IPS-NIHi11 (cell line): ENCODE measurements around the gene ZNF25.
"Not testable (repeated sequence)": the region's sequence is repeated elsewhere in the genome, so short reads cannot be mapped to it uniquely, and the experiment has no call there.

Experiments
- DNase-seq: peaks from one replicate; pipeline ENCODE4 v3.0.0; 2012; ENCODE audit warnings: mixed read lengths, low spot score

The ZNF25 gene

DNA sequence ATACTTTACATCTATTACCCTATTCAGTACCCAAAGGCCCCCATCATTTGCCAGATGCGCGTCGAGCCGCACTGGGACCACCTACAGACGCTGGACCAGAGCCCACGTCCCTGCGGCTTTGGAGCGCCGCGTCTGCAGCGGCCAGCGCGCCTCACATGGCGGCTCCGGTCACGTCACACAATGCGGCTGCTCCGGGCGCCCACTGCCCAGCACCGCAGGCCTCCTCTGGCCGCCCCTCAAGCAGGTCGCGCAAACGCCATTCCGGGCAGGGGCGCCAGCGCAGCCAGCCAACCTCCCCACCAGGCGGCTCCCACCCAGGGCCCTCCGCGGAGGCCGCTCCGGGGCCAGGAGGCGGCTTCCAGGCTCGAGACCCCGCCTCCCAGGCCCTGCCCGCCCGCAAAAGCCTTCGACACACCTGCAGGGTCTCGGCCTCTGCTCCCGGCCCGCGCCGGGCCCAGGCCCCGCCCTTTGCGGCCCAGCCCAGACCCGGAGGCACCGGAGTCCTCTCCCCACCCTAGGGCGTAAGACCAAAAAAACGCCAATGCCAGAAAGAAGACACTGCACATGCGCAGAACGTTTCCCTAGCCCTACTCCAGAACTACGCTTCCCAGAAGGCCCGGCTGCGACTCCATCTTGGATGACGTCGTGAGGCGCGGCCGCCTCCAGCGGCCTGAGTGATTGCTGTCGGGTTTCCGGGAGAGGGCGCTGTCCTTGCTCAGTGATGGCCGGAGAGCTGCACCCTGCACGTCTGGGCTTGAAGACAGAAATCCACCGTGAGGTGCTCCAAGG lies at the start of gene ZNF25:
Gene ZNF25 (minus strand): TSS at position 557 of the 789 bp plus-strand sequence. CDS start 4,925 bp downstream, outside the sequence.
- peak; percentile 95 for DNase-seq

DNA sequence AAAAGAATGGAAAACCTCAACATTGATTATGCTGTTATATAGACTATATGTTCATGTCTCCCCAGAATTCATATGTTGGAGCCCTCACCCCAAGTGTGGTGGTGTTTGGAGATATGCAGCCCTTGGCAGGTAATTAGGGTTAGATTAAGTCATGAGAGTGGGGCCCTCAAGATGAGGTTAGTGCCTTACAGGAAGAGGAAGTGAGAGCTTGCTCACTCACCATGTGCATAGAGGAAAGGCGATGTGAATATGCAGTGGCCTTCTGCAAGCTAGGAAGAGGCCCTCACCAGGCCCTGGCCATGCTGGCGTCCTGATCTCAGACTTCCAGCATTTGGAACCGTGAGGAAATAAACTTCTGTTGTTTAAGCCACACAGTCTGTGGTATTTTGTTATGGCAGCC lies 48.8 kb upstream of the ZNF25 start:
- no peak for DNase-seq

DNA sequence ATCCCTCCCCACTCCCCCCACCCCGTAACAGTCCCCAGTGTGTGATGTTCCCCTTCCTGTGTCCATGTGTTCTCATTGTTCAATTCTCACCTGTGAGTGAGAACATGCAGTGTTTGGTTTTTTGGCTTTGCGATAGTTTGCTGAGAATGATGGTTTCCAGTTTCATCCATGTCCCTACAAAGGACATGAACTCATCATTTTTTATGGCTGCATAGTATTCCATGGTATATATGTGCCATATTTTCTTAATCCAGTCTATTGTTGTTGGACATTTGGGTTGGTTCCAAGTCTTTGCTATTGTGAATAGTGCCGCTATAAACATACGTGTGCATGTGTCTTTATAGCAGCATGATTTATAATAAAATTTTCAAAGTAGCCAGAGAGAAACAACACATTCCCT lies 42.7 kb upstream of the ZNF25 start:
- DNase-seq = not testable (repeated sequence)

DNA sequence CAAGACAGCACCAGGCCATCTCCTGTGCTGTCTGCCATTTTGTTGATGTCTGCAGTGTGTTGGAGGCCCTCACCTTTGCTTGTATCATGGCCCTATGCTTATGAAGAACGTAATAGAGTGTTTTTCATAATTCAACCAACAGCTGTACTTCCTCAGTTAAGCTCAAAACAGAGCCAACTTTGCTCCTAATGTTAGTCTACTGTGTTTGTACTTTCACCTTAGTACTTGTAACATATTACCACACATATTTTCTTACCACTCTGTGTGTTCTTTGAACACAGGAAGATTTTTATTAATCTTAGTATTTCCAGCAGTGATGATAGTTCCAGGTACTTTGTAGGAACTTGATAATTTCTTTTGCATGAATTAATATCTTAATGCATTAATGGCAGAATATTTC lies 39.9 kb upstream of the ZNF25 start:
- no peak for DNase-seq

DNA sequence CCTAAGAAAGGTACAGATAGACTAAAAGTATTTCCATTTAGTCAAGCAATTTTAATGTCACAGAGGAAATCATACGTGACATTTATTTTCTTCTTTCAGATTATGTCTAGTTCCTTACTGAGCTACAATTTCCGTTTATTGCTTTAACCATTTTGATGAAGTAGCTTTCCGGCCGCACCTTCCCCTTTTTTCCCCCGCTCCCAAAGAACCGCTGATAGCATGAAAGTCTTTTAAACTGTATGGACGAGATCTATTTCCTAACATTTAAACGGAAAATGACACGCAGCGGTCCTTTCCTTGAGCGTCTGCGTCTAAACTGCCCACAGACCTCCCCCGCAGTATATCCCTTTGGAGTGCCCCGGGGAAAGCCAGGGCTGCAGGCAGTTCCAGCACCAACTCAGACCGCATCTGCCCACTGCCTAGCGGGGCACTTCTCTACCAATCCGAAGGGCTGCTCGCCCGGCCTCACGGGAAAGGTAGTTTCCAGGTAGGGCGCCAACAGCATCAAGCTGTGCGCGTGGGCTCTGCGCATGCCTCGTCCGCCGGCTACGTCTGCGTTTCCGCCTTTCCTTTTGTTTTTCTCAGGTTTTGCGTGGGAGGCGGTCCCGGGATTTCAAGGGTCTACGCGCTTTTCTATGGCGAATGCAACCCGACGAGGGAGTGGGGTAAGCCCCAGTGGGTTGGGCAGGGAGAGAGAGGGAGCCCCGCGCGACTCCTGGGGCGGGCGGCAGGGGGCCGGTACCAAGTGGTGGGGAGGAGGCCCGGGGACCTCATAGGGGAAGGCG lies 33.9 kb upstream of the ZNF25 start, which contains the start of gene ZNF33A:
Gene ZNF33A (plus strand): TSS at position 557 of the 785 bp plus-strand sequence. CDS start 1,667 bp downstream, outside the sequence.
- DNase-seq = peak; percentile 95

DNA sequence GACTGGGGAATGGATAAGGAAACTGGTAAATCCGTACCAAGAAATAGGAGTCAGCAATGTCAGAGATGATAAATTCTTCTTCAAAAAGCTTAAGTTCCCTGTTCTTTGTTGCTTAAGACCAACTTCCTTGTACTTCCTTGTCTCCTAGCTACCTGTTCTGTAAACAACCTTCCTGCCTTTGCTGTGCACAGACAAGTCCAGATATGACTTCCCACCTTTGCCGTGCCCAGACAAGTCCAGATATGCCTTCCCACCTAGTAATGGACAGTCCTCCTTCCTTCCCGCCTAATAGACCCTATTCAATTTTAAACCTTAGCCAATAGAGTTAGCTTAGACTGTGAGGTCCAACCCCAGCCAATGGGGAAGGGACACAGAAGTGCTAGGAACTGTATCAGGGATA lies 31.5 kb upstream of the ZNF25 start:
- DNase-seq = no peak

DNA sequence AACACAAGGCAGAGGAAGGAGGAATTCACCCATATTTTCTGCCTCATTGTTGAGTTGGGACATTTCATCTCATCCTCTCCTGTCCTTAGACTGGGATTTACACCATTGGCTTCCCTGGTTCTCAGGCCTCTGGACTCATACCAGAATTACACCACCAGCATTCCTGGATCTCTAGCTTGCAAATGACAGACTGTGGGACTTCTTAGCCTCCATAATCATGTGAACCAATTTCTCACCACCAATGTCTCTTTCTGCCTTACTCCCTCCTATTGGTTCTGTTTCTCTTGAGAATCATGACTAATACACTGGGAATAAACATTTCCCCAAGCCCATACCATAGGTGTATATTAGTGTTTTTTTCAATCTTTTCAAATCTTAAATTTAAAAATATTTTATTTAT lies 31.1 kb upstream of the ZNF25 start:
- no peak for DNase-seq

DNA sequence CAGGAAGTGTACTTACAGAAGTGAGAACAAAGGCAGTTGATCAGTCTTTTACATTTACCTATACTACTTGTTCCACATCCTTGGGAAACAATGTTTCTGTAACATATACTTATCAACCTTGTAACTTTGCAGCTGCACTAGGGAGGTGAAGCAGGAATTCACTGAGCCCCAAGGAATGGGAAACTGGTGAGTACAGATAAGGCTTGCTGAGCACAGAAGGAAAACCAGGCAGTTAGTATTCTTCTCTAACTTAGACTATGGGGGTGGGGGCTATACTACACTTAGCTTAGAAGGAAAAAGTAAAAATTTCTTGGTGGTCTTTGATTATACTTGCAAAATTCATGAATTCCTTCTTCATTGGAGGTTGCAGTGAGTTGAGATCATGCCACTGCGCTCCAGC lies 27.1 kb upstream of the ZNF25 start:
- DNase-seq = no peak

DNA sequence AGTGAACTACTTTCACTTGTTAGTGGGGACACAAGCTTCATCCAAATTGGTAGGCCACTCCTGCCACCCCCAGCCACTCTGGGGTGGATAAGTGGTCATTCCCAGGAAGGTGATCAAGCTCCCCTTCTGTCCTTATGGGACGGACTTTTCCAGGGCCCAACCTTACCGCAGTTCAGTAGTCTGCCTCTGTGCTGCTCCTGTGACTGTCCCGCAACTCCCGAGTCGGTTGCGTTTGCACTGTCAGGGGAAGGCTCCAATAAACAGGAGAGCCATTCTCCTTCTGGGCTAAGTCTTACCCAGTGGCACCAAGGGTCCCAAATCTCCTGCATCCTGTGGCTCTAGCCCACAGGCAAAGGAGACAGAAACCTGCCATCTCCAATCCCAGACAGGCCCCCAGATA lies 26.6 kb upstream of the ZNF25 start:
- no peak for DNase-seq

DNA sequence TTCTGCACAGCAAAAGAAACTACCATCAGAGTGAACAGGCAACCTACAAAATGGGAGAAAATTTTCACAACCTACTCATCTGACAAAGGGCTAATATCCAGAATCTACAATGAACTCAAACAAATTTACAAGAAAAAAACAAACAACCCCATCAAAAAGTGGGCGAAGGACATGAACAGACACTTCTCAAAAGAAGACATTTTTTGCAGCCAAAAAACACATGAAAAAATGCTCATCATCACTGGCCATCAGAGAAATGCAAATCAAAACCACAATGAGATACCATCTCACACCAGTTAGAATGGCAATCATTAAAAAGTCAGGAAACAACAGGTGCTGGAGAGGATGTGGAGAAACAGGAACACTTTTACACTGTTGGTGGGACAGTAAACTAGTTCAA lies 24.0 kb upstream of the ZNF25 start:
- not testable (repeated sequence) for DNase-seq

DNA sequence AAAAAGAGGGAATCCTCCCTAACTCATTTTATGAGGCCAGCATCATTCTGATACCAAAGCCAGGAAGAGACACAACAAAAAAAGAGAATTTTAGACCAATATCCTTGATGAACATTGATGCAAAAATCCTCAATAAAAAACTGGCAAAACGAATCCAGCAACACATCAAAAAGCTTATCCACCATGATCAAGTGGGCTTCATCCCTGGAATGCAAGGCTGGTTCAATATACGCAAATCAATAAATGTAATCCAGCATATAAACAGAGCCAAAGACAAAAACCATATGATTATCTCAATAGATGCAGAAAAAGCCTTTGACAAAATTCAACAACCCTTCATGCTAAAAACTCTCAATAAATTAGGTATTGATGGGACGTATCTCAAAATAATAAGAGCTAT lies 22.5 kb upstream of the ZNF25 start:
- DNase-seq = not testable (repeated sequence)

DNA sequence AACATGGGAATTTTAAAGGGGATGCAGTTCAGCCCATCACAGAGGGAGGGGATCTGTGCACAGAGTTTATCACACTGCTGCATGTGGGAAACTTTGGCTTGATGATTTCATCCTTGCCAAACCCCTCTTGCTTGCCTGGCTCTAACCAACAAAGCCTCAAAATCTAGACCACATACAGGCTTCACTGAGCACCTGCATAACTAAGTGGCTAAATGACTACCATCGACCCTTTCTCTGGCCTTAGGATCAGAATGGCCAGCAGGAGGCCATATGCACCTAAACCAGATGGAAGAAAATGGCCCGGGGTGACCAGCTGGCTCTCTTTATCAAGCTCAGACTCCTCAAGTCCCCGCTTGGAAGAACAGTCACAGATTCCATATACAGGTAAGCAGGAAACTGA lies 15.6 kb upstream of the ZNF25 start:
- no peak for DNase-seq

DNA sequence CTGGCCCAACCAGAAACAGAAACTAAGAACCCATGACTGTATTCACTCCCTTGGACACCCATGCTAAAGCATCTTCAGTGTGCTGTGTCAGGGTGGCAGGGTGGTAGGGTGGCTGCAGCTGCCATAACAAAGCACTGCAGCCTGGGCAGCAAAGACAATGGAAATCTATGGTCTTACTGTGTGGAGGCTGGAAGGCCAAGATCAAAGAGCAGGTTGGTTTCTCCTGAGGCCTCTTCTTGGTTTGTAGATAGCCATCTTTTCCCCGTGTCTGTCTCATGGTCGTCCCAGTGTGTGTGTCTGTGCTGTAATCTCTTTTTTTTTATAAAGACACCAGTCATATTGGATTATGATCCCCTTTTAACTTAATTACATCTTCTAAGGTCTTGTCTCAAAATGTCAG lies 15.2 kb upstream of the ZNF25 start:
- DNase-seq = no peak

DNA sequence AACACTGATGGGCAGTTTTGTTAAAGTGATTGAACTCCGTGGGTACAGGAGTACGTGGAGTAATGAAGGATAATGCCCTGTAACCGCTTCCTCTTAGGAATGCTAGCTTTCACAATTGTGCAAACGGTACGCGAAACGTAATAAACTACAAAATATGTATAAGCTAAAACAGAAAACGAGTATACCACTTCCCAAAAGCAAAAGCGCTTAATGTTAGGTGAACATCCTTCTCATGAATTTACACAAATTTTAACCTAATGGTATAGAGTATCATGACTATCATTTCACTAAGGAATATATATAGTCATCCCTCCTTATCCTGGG lies 395 bp upstream of the ZNF25 start:
- DNase-seq = no peak

DNA sequence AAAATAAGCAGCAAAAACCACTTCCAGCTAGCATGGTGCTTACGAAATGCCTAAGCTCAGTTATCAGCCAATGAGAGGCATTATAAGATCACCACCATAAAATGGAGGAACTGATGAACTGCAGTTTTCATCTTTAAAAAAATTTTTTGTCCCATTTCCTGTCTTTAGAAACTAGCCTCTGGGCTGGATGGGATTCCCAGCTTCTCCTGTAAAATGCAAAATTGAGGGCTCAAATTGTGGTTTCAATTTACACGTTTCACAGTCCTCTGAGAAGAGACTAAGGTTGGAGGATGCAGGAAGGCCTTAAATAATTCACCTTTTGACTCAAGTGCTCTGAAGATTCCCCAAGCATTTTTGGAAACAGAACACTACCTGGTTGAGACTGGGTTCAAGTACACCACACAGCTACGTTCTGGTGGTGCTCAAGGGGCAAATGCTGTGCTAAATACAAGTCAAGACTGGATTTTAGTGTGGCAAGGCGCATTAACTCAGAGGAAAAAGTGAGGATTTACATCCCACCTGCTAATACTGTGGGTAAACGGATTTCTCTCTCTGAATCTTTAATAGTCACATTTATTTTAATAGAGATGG lies 951 bp downstream of the ZNF25 start:
- no peak for DNase-seq

DNA sequence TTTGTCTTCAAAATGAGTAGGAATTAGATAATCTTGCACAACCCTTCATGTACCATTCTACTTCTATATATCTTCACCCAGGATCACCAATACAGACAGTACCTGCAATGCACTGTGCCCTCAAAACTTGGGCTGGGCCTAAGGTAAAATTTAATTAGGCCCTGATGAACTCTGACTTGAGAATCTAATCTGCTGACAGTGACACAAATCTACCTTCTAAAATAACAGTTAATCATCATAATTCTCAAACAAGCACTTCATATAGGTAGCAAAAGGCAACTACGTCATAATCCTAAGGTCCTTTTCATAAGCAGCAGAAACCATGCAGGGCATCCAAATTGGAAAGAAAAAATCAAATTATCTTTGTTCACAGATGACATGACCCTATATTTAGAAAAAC lies 4.1 kb downstream of the ZNF25 start:
- DNase-seq = no peak

DNA sequence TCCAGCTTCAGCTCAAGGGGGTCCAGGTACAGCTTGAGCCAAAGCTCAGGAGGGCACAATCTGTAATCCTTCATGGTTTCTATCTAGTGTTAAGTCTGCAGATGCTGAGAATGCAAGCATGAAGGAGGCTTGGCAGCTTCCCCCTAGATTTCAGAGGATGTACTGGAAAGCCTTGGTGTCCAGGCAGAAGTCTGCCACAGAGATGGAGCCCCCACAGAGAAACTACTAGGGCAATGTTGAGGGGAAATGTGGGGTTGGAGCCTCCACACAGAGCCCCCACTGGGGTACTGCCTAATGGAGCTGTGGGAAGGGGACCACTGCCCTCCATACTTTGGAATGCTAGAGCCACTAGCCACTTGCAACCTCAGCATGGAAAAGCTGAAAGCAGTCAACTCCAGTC lies 11.4 kb downstream of the ZNF25 start:
- DNase-seq = no peak

DNA sequence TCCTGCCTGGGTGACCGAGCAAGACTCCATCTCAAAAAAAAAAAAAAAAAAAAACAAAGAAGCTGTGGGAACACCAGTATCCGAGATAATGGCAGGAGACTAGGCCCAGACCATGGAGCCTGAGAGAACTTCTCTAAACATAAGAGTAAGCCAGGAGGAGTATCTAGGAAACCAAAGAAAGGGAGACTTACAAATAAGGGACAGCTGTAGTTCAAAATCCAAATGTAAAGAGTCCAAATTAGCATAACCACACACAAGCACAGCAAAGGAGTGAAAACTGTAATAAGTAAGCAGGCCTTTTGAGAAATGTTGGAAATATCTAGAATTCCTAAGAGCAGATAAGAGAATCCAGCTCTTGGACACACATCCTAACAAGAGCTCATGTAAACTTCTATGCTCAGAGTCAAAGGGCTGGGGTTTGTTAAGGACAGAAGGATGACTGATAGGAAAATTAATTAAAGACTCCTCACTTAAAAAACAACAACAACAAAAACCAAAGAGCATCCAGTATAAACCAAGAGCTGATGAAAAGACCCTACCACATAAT lies 15.8 kb downstream of the ZNF25 start:
- DNase-seq = no peak

DNA sequence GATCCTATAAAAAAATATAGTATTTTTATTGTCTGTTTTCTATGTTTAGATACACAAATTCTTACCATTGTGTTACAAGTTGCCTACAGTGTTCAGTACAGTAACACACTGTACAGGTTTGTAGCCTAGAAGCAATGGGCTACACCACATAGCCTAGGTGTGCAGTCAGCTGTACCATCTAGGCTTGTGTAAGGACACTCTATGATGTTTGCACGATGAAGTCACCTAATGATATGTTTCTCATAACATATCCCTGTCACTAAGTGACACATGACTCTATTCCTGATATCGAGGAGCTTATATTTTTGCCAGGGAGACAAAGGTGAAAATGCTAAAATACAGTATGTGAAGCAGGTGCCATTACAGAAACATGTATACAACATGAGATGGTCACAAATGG lies 18.6 kb downstream of the ZNF25 start:
- no peak for DNase-seq

DNA sequence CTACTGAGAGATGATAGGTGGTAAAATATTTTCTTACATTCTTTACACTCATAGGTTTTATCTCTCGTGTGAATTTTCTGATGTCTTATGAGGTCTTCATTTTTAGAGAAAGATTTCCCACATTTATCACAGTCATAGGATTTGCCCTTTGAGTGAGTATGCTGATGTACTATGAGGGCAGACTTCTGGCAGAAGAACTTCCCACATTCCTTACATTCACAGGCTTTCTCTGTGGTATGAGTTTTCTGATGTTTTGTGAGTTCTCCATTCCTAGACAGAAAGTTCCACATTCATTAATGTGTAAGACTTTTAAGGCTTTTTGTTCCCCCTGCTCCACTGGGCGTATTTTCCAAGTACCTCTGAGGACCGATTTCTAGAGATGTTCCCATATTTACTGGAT lies 23.5 kb downstream of the ZNF25 start:
- no peak for DNase-seq

DNA sequence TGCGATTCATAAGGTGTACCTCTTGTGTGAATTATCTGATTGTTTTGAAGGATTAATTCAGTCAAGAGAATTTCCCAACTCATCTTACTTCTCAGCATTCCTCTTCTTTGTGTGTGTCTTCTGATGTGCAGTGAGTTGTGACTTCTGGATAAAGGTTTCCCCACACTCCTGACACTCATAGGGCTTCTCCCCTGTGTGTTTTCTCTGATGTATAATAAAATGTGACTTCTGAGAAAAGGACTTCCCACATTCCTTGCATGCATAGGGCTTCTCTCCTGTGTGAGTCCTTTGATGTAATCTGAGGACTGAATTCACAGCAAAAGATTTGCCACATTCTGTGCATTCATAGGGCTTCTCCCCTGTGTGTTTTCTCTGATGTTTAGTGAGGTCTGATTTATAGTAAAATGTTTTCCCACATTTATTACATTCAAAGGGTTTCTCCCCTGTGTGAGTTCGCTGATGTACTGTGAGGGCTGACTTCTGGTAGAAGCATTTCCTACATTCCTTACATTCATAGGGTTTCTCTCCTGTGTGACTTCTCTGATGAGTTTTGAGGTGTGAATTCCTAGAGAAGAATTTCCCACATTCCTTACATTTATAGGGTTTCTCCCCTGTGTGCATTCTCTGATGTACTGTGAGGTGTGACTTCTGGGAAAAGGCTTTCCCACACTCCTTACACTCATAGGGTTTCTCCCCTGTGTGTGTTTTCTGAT lies 24.2 kb downstream of the ZNF25 start:
- DNase-seq = no peak

DNA sequence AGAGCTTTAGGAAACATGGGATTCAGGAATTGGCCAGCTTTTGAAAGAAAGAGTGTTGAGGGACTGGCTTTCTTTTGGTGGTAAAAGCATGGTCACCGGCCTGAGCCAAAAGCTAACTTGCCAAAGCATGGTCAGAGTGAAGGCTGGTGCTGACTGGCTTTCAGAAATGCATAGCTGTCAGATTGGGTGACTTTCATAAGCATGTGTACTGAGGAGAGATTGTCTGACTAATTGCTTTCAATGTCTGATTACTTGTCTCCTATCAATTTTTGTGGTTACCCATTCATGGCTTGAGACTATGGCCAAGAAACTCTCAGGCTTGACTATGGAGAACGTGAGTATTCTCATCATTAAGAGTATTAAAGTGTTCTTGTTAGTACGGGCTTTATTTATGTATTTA lies 28.2 kb downstream of the ZNF25 start:
- DNase-seq = no peak
